A549 (cell line): ENCODE measurements around the gene PFDN1. TPM values are rescaled to one million over a fixed set of nuclear protein-coding genes. Genes with fewer than 3 reads are reported as not detected.

Experiments used
- ATAC-seq, 2 experiments: fragments of 200-7000 bp in 1 of 2; fragments of >200 bp in 1 of 2; cut with Nextera tagmentation in 1 of 2; cut with Tn5 transposase in 1 of 2; 3 replicates each; pipeline versions ENCODE4 v1.8.0 to v1.9.1; 2018 to 2020; ENCODE audit warnings: mild to moderate bottlenecking in 1 of 2, moderate library complexity in 1 of 2
- CTCF ChIA-PET: fragments of 300-600 bp; sonication (Branson Sonifier 250); formaldehyde crosslinking; extraction: SDS; loops from one replicate; lab custom pipeline; 2021; ENCODE audit warnings: antibody characterized with exemption, inconsistent platforms; lab: Yijun Ruan, JAX
- POLR2A ChIA-PET: fragments of 350-600 bp; formaldehyde crosslinking; extraction: SDS; loops from one replicate; lab custom pipeline; 2021; ENCODE audit warnings: antibody characterized with exemption, inconsistent platforms; lab: Yijun Ruan, JAX
- DNase-seq, 2 experiments: peaks; one replicate each; pipeline versions ENCODE4 v3.0.0 to v3.0.0-alpha.2; 2011 to 2016; ENCODE audit warnings: low read depth in 1 of 2, low spot score in 1 of 2
- FAIRE-seq: peaks from 2 replicates; lab custom pipeline; 2011; peaks lifted over from hg19 to GRCh38; lab: Jason Lieb, UNC
- H3K27ac ChIP-seq, 2 experiments: fragments of >200 bp; sonication (Bioruptor Twin); formaldehyde crosslinking; 3 replicates each; pipeline ENCODE4 v1.5.1; 2016 to 2017
- H3K4me1 ChIP-seq: fragments of >200 bp; sonication (Bioruptor Twin); formaldehyde crosslinking; 3 replicates; pipeline ENCODE4 v1.6.1; 2016
- H3K4me2 ChIP-seq: fragments of >200 bp; sonication (Bioruptor Twin); formaldehyde crosslinking; 3 replicates; pipeline ENCODE4 v1.6.1; 2016
- H3K4me3 ChIP-seq: fragments of >200 bp; sonication (Bioruptor Twin); formaldehyde crosslinking; 3 replicates; pipeline ENCODE4 v1.5.1; 2016
- H3K9me3 ChIP-seq: fragments of >200 bp; sonication (Bioruptor Twin); formaldehyde crosslinking; 3 replicates; pipeline ENCODE4 v1.6.1; 2016
- BCL3 ChIP-seq: fragments of >200 bp; sonication (Bioruptor Twin); formaldehyde crosslinking; IDR thresholded peaks from 3 replicates; pipeline ENCODE4 v1.6.1; 2016
- CEBPB ChIP-seq, 2 experiments: fragments of >200 bp in 1 of 2; sonication (Bioruptor Twin) in 1 of 2; formaldehyde crosslinking in 1 of 2; IDR thresholded peaks; 2 replicates each; pipeline ENCODE4 v1.6.1; 2012 to 2016
- CTCF ChIP-seq: fragments of >200 bp; sonication (Bioruptor Twin); formaldehyde crosslinking; IDR thresholded peaks from 3 replicates; pipeline ENCODE4 v1.5.1; 2016
- E2F6 ChIP-seq: IDR thresholded peaks from 2 replicates; pipeline ENCODE4 v1.6.1; 2012; ENCODE audit warnings: low read depth, borderline replicate concordance
- EP300 ChIP-seq, 2 experiments: fragments of >200 bp; sonication (Bioruptor Twin); formaldehyde crosslinking; IDR thresholded peaks; 2 replicates in 1 of 2; 3 replicates in 1 of 2; pipeline ENCODE4 v1.6.1; 2016 to 2017
- FOSB ChIP-seq: fragments of 250-450 bp; sonication (Bioruptor Pico); IDR thresholded peaks from 2 replicates; pipeline ENCODE4 v1.5.0; 2020; ENCODE audit warnings: mild to moderate bottlenecking, moderate library complexity
- FOSL2 ChIP-seq, 2 experiments: fragments of 450-650 bp in 1 of 2; fragments of >200 bp in 1 of 2; sonication (Bioruptor Twin) in 1 of 2; formaldehyde crosslinking; IDR thresholded peaks; 2 replicates each; pipeline versions ENCODE4 v1.5.0 to v1.6.1; 2016 to 2020; ENCODE audit warnings: mild to moderate bottlenecking in 1 of 2, moderate library complexity in 1 of 2
- GATA3 ChIP-seq: IDR thresholded peaks from 2 replicates; pipeline ENCODE4 v1.6.1; 2012; ENCODE audit warnings: borderline replicate concordance
- HMGXB4 ChIP-seq: fragments of 250-450 bp; sonication (Bioruptor Pico); IDR thresholded peaks from 2 replicates; pipeline ENCODE4 v1.5.0; 2021; ENCODE audit warnings: mild to moderate bottlenecking, moderate library complexity, borderline replicate concordance
- HOXA7 ChIP-seq: fragments of 250-450 bp; sonication (Bioruptor Pico); IDR thresholded peaks from 2 replicates; pipeline ENCODE4 v1.5.0; 2020; ENCODE audit warnings: mild to moderate bottlenecking, moderate library complexity
- HOXB13 ChIP-seq: fragments of 250-450 bp; sonication (Bioruptor Pico); IDR thresholded peaks from 2 replicates; pipeline ENCODE4 v1.5.0; 2020; ENCODE audit warnings: low read depth, mild to moderate bottlenecking, moderate library complexity
- KDM1A ChIP-seq: fragments of 200-600 bp; sonication (generic); IDR thresholded peaks from 2 replicates; pipeline ENCODE4 v1.6.1; 2016; ENCODE audit warnings: low read depth, mild to moderate bottlenecking
- KDM5A ChIP-seq: fragments of 200-600 bp; sonication (generic); IDR thresholded peaks from 2 replicates; pipeline ENCODE4 v1.6.1; 2016; ENCODE audit warnings: antibody characterized with exemption, mild to moderate bottlenecking
- MYC ChIP-seq: IDR thresholded peaks from 2 replicates; pipeline ENCODE4 v1.6.1; 2012; ENCODE audit warnings: mild to moderate bottlenecking, inconsistent platforms, low read length, improper control_type of control experiment, borderline replicate concordance
- NR3C1 ChIP-seq: fragments of >200 bp; sonication (Bioruptor Twin); formaldehyde crosslinking; IDR thresholded peaks from 3 replicates; pipeline ENCODE4 v1.6.1; 2017
- PBX3 ChIP-seq: IDR thresholded peaks from 2 replicates; pipeline ENCODE4 v1.6.1; 2012
- PHF8 ChIP-seq: fragments of 200-600 bp; sonication (generic); IDR thresholded peaks from 2 replicates; pipeline ENCODE4 v1.6.1; 2016; ENCODE audit warnings: low read depth, mild to moderate bottlenecking, antibody characterized with exemption, moderate library complexity, borderline replicate concordance
- POLR2A ChIP-seq: IDR thresholded peaks from 2 replicates; pipeline ENCODE4 v1.6.1; 2012; ENCODE audit warnings: mild to moderate bottlenecking, low read length
- RARB ChIP-seq: fragments of 250-450 bp; sonication (Bioruptor Pico); IDR thresholded peaks from 2 replicates; pipeline ENCODE4 v1.8.0; 2021; ENCODE audit warnings: mild to moderate bottlenecking, moderate library complexity
- RCOR1 ChIP-seq: fragments of 150-350 bp; IDR thresholded peaks from 2 replicates; pipeline ENCODE4 v1.6.1; 2014; ENCODE audit warnings: antibody characterized with exemption, low read length, low read depth
- RNF2 ChIP-seq: fragments of 200-600 bp; sonication (generic); IDR thresholded peaks from 2 replicates; pipeline ENCODE4 v1.6.1; 2016; ENCODE audit warnings: low read depth, mild to moderate bottlenecking, antibody characterized with exemption, moderate library complexity, borderline replicate concordance
- TP53 ChIP-seq: fragments of 250-450 bp; sonication (Bioruptor Pico); IDR thresholded peaks from 2 replicates; pipeline ENCODE4 v1.5.0; 2021; ENCODE audit warnings: mild to moderate bottlenecking, moderate library complexity
- WGBS: methylation state at CpG from one replicate; pipeline ENCODE4 v1.1.6; 2017; ENCODE audit errors: missing lambda C conversion rate; 5-methylcytosine and 5-hydroxymethylcytosine counted together
- polyA plus RNA-seq, 4 experiments: library from polyadenylated mRNA; depleted of rRNA in 3 of 4; stranded (reverse); fragments of >200 nt; fragmentation: RNase III in 1 of 4; extraction: RNeasy Plus Mini Kit Qiagen cat#74134 plus additional on column Dnase treatment in 1 of 4; gene quantifications; 2 replicates in 3 of 4; 3 replicates in 1 of 4; pipeline ENCODE4 v1.2.3, GENCODE V29; 2011 to 2017

Gene PFDN1
- polyA plus RNA-seq, 2 of the 4 experiments (the other 2 are of a cell fraction) = 90.4 to 201 TPM

GRCh38 chr5:140297283-140297682 lies 5.6 kb downstream of the PFDN1 start:
- WGBS = 79% methylated on average over 5 of the region's 5 CpGs
- POLR2A ChIA-PET = no interaction called here
- CTCF ChIA-PET = interaction anchor here (1.2 to 1.9 kb wide), 3 partner anchors 36 to 55 kb away, joined by 3 to 6 read pairs (median 3); partner anchors contain the start of gene HBEGF
- no peak for FAIRE-seq
- peaks cover 82% of the 10 kb centered on the region for H3K4me1 ChIP-seq
- H3K4me3 ChIP-seq = no peak overlapping the region
- DNase-seq = no peak
- H3K4me2 ChIP-seq = no peak overlapping the region
- TF ChIP-seq KDM5A = no peak
- TF ChIP-seq PHF8 = no peak
- TF ChIP-seq CTCF = no peak
- TF ChIP-seq MYC = no peak
- no peak for TF ChIP-seq PBX3
- no peak for TF ChIP-seq BCL3
- TF ChIP-seq HOXB13 (CRISPR knock-in tag) = no peak
- no peak for TF ChIP-seq E2F6
- no peak for TF ChIP-seq HMGXB4 (CRISPR knock-in tag)
- TF ChIP-seq FOSB = no peak
- H3K9me3 ChIP-seq = no peaks in the 10 kb centered on the region
- no peak for ATAC-seq
- no peak overlapping the region for H3K27ac ChIP-seq

DNA sequence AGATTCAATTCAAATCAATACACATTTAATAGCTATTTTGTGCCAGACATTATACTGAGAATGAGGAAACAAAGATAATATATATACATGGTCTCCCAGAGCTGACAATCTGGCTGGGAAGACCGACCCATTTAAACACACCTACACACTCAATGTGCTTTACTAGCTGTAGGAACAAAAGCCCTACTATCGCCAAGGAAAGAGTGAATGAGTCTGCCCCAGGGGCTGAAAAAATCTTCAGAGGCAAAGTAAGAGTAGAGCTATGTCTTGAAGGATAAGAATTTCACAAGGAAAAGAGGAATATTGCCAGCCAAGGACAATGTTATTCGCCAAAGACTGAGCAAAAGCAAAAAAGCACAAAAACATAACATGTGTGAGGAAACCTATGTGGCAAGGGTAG lies 6.6 kb downstream of the PFDN1 start:
- ChIA-PET POLR2A (interaction anchor here (0.5 kb wide), 1 partner anchor 9 kb away, joined by 3 read pairs; no protein-coding TSS in a partner anchor), CTCF (interaction anchor here (1.5 to 1.6 kb wide), 2 partner anchors 52 to 56 kb away, joined by 4 to 6 read pairs; no protein-coding TSS in a partner anchor)
- Histone ChIP-seq H3K9me3 (no peaks in the 10 kb centered on the region), H3K27ac (no peak overlapping the region), H3K4me2 (no peak overlapping the region), H3K4me3 (no peak overlapping the region), H3K4me1 (peaks cover 85% of the 10 kb centered on the region)
- ATAC-seq = no peak
- DNase-seq = no peak
- TF ChIP-seq KDM1A = no peak
- TF ChIP-seq NR3C1 = no peak
- TF ChIP-seq RCOR1 = no peak
- TF ChIP-seq POLR2A = no peak
- TF ChIP-seq TP53 = no peak
- no peak for TF ChIP-seq PBX3
- TF ChIP-seq EP300 (IDR thresholded peaks at IDR 0.05) = no peak
- no peak for TF ChIP-seq GATA3
- no peak for TF ChIP-seq FOSL2 (IDR thresholded peaks at IDR 0.05)
- no peak for TF ChIP-seq FOSL2 (CRISPR knock-in tag; IDR thresholded peaks at IDR 0.05)
- no peak for TF ChIP-seq RARB (CRISPR knock-in tag)
- TF ChIP-seq RNF2 = no peak
- TF ChIP-seq CEBPB (IDR thresholded peaks at IDR 0.05) = no peak
- TF ChIP-seq CTCF = no peak
- no peak for TF ChIP-seq HOXA7 (CRISPR knock-in tag)
- no peak for FAIRE-seq
- 92% methylated on average over 3 of the region's 3 CpGs for WGBS
